PC-9 (cell line): ENCODE results near the gene PSME3IP1. TPM values are rescaled to one million over a fixed set of nuclear protein-coding genes. Genes with fewer than 3 reads are reported as not detected.
A peak's percentile ranks its signal among the peaks of the same experiment; 100 is the strongest.

ENCODE experiments used
- BruUV-seq: library from RNA; stranded (reverse); fragments of 400-500 nt; replicated peaks from 2 replicates; lab custom pipeline; 2021; lab: Mats Ljungman, UMichigan
- CTCF ChIA-PET: fragments of 300-600 bp; sonication (Branson Sonifier 250); formaldehyde crosslinking; loops from one replicate; lab custom pipeline; 2022; ENCODE audit warnings: antibody characterized with exemption; lab: Charles Lee
- POLR2A ChIA-PET: fragments of 300-600 bp; sonication (Branson Sonifier 250); formaldehyde crosslinking; loops from one replicate; lab custom pipeline; 2022; ENCODE audit warnings: antibody characterized with exemption; ENCODE audit not compliant: unreplicated experiment; lab: Charles Lee
- DNase-seq, 2 experiments: peaks; one replicate each; pipeline versions ENCODE4 v3.0.0 to v3.0.0-alpha.2; 2015 to 2022; ENCODE audit warnings: mixed read lengths in 1 of 2
- H2AFZ ChIP-seq: fragments of 200-600 bp; sonication (generic); 2 replicates; pipeline ENCODE4 v1.8.1; 2017; ENCODE audit warnings: antibody characterized with exemption
- H3F3A ChIP-seq: fragments of 200-600 bp; sonication (generic); 2 replicates; pipeline ENCODE4 v1.8.1; 2017; ENCODE audit warnings: antibody characterized with exemption, mild to moderate bottlenecking, low read depth; ENCODE audit not compliant: insufficient read depth
- H3K27ac ChIP-seq: fragments of 200-600 bp; sonication (generic); 2 replicates; pipeline ENCODE4 v1.6.1; 2016; ENCODE audit warnings: mixed run types
- H3K27me3 ChIP-seq: fragments of 200-600 bp; sonication (generic); 2 replicates; pipeline ENCODE4 v1.6.1; 2016; ENCODE audit warnings: low read depth, mixed run types; ENCODE audit not compliant: insufficient read depth
- H3K36me3 ChIP-seq: fragments of 200-600 bp; sonication (generic); 2 replicates; pipeline ENCODE4 v1.6.1; 2016; ENCODE audit warnings: low read depth, mixed run types
- H3K4me1 ChIP-seq: fragments of 200-600 bp; sonication (generic); replicated peaks from 2 replicates; pipeline ENCODE4 v1.6.1; 2016; ENCODE audit warnings: mixed run types; ENCODE audit not compliant: insufficient read depth
- H3K4me2 ChIP-seq: fragments of 200-600 bp; sonication (generic); 2 replicates; pipeline ENCODE4 v1.6.1; 2017; ENCODE audit warnings: mixed run types
- H3K4me3 ChIP-seq: fragments of 200-600 bp; sonication (generic); 2 replicates; pipeline ENCODE4 v1.6.1; 2016; ENCODE audit warnings: mixed run types
- H3K79me2 ChIP-seq: fragments of 200-600 bp; sonication (generic); 2 replicates; pipeline ENCODE4 v1.6.1; 2017; ENCODE audit warnings: low read depth, mixed run types
- H3K9me2 ChIP-seq: fragments of 200-600 bp; sonication (generic); 2 replicates; pipeline ENCODE4 v1.8.1; 2017; ENCODE audit warnings: mild to moderate bottlenecking; ENCODE audit not compliant: insufficient read depth
- H3K9me3 ChIP-seq: fragments of 200-600 bp; sonication (generic); 2 replicates; pipeline ENCODE4 v1.8.1; 2016; ENCODE audit warnings: low read depth; ENCODE audit not compliant: insufficient read depth
- H4K20me1 ChIP-seq: fragments of 200-600 bp; sonication (generic); 2 replicates; pipeline ENCODE4 v1.8.1; 2017; ENCODE audit not compliant: insufficient read depth
- EZH2 ChIP-seq: fragments of 200-600 bp; sonication (generic); IDR thresholded peaks from 2 replicates; pipeline ENCODE4 v1.8.0; 2017; ENCODE audit warnings: antibody characterized with exemption, low read depth
- intact Hi-C: fragments of 100-400 bp; cut with micrococcal nuclease; formaldehyde crosslinking; loops from one replicate; pipeline ENCODE4 v1.10.0; 2022; ENCODE audit not compliant: unreplicated experiment
- total RNA-seq: library from RNA; stranded (reverse); gene quantifications from 2 replicates; pipeline ENCODE4 v1.2.3, GENCODE V29; 2021
- TF ChIP-seq, protein P1 (sequence below): fragments of 200-600 bp; sonication (generic); conservative IDR thresholded peaks from 2 replicates; pipeline ENCODE4 v1.6.1; 2017; ENCODE audit warnings: mixed run types, antibody characterized with exemption, mild to moderate bottlenecking, moderate library complexity

Gene PSME3IP1
- total RNA-seq, 1 experiment from 2014 or later = 121 TPM

DNA sequence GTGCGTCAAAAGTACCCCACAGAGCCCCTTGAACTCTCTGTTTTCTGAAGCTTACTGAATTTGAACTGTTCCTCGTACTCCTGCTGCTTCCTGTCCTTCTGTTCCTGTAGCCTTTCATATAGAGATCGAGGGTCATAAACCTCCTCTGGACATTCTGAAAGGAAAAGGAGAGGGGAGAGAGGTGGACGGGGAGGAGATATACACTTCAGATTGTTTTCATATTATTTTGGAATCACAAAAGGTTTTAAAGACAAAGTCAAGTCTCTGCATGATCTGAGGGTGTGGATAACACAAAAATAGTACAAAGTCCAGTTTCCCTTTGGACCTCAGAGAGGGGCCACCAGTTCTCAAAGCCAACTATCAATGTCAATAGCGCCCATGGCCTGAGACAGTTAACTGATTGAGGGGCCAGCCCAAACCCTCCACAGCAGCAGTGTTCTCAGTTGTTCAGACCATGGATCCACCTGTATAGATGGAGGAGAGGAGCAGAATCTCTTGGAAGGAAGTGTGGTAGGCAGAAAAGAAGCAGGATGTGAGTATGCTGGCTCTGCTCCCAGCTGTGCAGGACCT is 13.0 kb downstream of the PSME3IP1 start:
- no peak overlapping the region for H2AFZ ChIP-seq
- BruUV-seq = no TSS peak
- H3K79me2 ChIP-seq = no peaks in the 10 kb centered on the region
- no peaks in the 10 kb centered on the region for H3K9me3 ChIP-seq
- no peaks in the 10 kb centered on the region for H3K27me3 ChIP-seq
- H3K36me3 ChIP-seq = peaks cover 29% of the 10 kb centered on the region
- intact Hi-C loops = no loop called here
- H4K20me1 ChIP-seq = 0 out of 2 replicates have a peak, but pooled peaks cover 5% of the 10 kb centered on the region
- no peak for DNase-seq
- H3K4me2 ChIP-seq = no peak overlapping the region
- POLR2A ChIA-PET = no interaction called here
- peaks cover 2% of the 10 kb centered on the region for H3F3A ChIP-seq
- no peaks in the 10 kb centered on the region for H3K4me1 ChIP-seq
- TF ChIP-seq EZH2 = no peak
- TF ChIP-seq, protein P1, sequence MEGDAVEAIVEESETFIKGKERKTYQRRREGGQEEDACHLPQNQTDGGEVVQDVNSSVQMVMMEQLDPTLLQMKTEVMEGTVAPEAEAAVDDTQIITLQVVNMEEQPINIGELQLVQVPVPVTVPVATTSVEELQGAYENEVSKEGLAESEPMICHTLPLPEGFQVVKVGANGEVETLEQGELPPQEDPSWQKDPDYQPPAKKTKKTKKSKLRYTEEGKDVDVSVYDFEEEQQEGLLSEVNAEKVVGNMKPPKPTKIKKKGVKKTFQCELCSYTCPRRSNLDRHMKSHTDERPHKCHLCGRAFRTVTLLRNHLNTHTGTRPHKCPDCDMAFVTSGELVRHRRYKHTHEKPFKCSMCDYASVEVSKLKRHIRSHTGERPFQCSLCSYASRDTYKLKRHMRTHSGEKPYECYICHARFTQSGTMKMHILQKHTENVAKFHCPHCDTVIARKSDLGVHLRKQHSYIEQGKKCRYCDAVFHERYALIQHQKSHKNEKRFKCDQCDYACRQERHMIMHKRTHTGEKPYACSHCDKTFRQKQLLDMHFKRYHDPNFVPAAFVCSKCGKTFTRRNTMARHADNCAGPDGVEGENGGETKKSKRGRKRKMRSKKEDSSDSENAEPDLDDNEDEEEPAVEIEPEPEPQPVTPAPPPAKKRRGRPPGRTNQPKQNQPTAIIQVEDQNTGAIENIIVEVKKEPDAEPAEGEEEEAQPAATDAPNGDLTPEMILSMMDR = no peak
- CTCF ChIA-PET = no interaction called here
- no peaks in the 10 kb centered on the region for H3K9me2 ChIP-seq
- no peak overlapping the region for H3K27ac ChIP-seq
- no peak overlapping the region for H3K4me3 ChIP-seq

DNA sequence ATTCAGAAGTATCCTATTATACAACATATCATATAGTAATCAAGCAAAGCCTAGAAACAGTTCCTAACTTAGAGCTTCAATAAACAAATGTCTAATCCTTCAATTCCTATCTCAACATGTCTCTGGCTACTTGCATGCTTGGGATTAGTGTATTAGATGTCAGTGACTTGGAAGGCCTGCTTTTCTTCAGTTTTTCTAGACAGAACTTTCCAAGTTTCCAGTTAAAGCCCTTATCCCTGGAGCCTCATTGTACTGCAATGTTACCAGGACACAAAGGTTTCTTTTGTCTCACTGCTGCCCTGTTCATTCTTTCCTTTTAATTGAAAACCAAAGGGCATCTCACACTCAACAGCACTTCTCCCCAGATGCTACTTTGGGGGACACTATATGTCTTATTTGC is 16.5 kb downstream of the PSME3IP1 start:
- intact Hi-C loops = loop anchor here (2.0 to 10.0 kb wide), 3 partner anchors 85 to 375 kb away; no protein-coding TSS in a partner anchor
- H3K27ac ChIP-seq = no peak overlapping the region
- H3K9me2 ChIP-seq = no peaks in the 10 kb centered on the region
- ChIA-PET CTCF (interaction anchor here (0.7 kb wide), 1 partner anchor 124 kb away, joined by 5 read pairs; no protein-coding TSS in a partner anchor), POLR2A (no interaction called here)
- peaks cover 2% of the 10 kb centered on the region for H3F3A ChIP-seq
- H3K36me3 ChIP-seq = peaks cover 29% of the 10 kb centered on the region
- no peaks in the 10 kb centered on the region for H3K4me1 ChIP-seq
- H4K20me1 ChIP-seq = peaks cover 5% of the 10 kb centered on the region; the same call in 1 of the 2 replicates
- BruUV-seq = no TSS peak
- DNase-seq = no peak
- H3K79me2 ChIP-seq = no peaks in the 10 kb centered on the region
- no peak for TF ChIP-seq EZH2
- TF ChIP-seq, protein P1 = no peak
- no peak overlapping the region for H3K4me3 ChIP-seq
- H3K4me2 ChIP-seq = no peak overlapping the region
- no peaks in the 10 kb centered on the region for H3K27me3 ChIP-seq
- H3K9me3 ChIP-seq = no peaks in the 10 kb centered on the region
- H2AFZ ChIP-seq = no peak overlapping the region

DNA sequence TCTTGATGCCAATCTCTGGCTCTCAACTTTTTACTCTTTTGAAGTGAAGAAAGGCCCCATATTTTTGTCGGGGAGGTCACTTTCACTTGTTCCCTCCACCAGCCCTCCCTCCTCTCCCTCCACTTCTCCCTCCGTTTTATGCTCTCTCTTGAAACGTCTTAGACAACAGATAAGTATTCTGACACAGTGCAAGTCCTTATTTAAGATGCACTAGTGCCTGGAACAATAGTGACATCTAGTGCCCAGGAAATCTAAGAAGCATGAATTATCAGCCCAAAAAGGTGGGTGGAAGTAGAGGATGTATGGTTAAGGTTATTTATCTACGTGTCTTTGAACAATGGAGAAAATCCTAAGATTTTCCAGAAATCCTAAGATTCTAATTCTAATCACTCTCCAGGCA is 17.9 kb downstream of the PSME3IP1 start:
- Histone ChIP-seq H4K20me1 (peaks cover 5% of the 10 kb centered on the region; the same call in 1 of the 2 replicates), H3K79me2 (no peaks in the 10 kb centered on the region), H3K36me3 (peaks cover 22% of the 10 kb centered on the region), H3K4me2 (no peak overlapping the region), H3K4me1 (no peaks in the 10 kb centered on the region), H3K27ac (no peak overlapping the region), H3F3A (peaks cover 2% of the 10 kb centered on the region), H2AFZ (no peak overlapping the region), H3K9me3 (no peaks in the 10 kb centered on the region), H3K9me2 (no peaks in the 10 kb centered on the region), H3K27me3 (no peaks in the 10 kb centered on the region), H3K4me3 (no peak overlapping the region)
- TF ChIP-seq EZH2 = no peak
- TF ChIP-seq, protein P1 = peak; percentile 73
- intact Hi-C loops = loop anchor here (1.0 to 10.0 kb wide), 4 partner anchors 83 to 373 kb away; no protein-coding TSS in a partner anchor
- DNase-seq = peak in 1 of 2 experiments; percentile 51
- POLR2A ChIA-PET = no interaction called here
- CTCF ChIA-PET = no interaction called here
- BruUV-seq = no TSS peak
